ENCODE data around the gene SLC7A8.

The SLC7A8 gene

DNA sequence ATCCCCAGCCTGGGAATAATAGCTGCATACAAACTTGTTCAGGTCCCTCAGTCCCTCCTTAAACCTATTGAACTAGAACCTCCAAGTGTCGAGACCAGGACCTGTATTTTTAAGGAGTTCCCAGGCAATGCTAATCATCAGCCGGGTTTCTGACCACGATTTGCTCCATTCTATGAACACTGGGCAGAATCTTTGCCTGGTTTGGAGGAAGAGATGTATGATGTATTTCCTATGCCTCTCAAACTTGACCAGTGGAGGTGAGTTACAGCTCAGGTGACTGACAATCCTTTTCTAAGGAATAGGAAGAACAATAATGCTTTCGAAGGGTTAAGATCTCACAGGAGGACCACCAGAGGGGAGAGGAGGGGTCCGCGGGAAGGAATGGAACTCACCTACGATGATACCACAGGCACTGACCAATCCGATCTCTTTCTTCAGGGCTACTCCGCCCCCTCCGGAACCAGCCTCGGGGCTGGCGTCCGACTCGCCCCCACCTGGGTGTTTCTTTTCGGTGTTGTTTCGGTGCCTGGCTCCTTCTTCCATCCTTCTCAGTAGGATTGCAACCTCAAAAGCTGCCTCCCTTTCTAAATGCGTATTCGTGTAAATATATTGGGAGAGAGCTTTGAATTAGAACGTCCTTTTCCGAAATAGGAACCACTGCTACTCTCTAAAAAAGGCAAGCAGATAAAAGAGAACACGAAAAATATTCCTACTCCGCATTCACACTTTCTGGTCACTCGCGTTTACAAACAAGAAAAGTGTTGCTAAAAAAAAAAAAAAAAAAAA is 895 bp downstream of the SLC7A8 start:
- DNase-seq = peak; percentile 35

DNA sequence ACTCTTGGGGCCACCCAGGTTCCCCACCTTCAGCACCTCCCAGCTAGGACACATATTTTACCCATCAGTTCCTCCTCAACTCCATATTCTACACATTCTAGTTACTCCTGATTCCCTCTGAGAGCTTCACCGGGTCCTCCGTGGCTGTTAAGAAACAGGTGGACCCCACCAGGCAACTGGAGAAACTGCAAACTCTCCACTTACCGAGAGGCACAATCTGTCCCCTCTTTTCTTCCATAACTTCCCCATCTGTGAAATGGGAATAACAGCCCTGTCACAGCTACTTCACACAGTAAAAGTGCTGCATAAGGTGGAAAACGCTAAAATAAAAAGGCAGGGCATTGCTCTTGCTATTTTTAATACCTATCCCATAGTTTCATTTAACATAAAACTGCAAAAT is 1.5 kb downstream of the SLC7A8 start:
- DNase-seq = no peak

DNA sequence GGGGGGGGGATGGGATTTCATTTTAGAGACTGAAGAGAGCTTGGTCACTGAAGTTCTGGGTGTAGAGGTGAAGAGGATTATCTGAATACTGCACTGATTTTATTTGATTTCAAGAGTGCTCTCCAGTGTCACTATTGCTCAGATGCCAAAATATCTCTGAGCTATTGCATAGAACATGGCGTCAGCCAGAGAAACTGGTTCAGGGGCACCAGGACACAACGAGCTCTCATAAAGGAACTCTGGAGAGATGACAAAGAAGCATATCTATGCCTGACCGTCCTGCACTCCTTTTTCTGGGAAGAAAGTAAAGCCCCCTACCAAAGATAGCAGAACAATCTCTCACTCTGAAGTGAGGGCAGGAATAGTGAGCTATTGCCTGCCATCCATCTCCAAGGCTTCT is 2.0 kb downstream of the SLC7A8 start:
- no peak for DNase-seq

DNA sequence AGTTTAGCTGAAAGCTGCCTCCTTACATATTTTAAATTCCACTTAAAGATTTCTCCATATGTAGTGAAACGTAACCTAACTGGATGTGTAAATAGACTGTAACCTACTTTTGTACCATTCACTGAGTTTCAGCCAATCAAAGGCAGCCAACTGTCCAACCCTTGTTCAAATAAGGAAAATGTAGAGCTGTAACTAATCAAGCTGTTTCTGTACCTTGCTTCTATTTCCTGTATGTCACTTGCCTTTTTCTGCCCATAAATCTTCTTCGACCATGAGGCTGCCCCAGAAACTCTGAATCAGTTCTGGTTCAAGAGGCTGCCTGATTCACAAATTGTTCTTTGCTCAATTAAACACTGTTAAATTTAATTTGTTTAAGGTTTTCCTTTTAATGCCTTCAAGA is 6.3 kb downstream of the SLC7A8 start:
- DNase-seq = no peak

DNA sequence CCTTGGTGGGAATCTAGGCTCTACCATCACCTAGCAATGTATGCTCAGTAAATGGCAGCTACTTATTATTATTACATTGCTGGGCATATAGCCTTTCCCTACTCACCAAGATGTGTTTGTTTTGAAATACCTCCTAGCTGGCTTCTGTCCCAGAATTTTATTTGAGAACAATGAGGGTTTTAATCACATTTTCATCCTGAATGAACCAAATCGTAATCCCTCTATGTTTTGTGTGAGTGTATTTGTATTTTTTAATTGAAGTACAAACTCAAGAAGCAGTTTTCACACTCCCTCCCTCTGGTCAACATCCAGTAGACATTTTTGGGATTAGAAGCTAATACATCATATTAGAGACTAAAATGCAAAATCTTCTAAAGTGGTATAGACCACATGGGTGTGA is 7.6 kb downstream of the SLC7A8 start:
- no peak for DNase-seq

DNA sequence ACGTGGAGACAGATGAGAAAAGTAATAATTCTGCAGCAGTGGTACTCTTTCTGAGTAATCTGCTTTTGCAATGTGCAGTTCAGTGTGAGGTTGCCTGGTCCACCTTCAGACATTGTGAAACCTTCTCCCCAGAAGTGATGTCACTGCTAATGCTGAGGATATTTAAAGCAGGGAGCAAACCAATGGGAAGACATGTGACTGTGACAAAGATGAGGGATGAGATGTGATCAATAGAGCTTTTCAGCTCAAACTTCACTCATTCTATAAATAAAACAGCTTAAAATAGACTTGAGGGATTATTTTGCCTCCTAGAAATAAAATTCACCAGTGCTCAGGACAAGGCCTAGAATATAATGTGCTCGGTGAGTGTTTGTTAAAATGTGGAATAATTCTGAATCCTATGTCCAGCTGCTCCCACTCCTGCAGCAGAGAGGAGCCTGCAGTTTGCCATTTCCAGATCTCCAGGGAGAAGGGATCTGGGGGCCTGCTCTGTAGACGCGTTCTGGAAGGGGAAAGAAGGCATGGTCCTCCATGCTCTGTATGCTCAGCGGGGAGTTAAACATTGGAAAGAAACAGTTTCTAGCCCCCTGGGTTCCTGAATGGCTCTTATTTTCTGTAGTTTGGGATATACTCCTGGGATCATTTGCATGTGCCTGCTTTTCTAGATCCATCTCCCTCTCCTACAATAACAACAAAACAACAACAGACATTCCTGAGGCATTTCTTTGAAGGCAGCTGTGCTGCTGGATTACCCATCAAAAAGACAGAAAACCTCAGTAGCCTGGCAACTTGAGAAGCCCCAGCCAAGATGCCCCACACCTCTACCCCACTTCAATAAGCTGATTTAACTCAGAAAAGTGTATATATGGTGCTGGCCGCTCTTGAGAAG is 8.9 kb downstream of the SLC7A8 start:
- DNase-seq = no peak

DNA sequence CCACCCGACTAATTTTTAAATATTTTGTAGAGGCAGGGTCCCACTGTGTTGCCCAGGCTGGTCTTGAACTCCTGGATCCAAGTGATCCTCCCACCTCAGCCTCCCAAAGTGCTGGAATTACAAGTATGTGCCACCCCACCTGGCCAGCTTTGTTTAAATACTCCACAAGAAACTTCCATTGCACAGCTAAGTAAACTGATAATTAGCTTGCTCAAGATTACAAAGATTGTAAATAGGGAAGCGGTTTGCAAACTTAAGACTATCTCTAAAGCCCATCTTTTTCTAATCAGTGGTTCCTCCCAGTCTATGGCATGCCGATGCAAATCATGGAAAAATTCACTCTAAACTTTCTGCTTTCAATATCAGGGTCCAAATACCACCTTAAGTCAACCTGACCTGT is 9.7 kb downstream of the SLC7A8 start:
- DNase-seq = no peak

DNA sequence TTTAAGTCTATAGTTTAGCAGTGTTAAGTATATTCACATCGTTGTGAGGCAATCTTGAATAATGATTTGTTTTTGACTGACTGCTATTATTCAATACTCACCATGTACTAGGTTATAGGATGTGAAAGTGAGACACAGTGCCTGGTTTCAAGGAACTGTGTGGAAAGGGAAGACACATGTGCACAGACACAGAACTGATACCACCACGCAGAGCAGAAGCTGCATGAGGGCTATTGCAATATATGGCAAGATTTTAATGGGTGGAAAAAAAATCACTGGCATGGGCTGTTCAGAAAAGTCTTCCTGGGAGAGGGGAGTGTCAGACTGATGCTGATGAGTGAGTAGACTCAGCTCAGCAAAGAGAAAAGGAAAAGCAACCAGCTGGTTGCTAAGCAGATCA is 10.4 kb downstream of the SLC7A8 start:
- DNase-seq = no peak

DNA sequence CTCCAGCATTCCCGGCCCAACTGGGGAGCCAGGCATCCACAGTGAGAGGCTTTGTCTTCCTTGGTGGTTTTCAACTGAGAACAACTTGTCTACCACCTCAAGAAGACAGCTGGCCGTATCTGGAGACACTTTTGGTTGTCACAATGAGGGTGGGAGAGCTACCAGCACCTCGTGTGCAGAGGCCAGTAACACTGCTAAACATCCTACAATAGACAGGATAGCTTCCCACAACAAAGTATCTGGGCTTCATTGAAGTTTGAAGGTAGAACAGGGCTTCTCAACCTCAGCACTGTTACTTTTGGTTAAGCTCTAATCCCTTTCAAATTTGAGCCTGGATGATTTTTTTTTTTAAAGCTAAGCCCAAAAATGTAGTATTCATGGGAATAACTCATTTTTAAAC is 10.9 kb downstream of the SLC7A8 start:
- DNase-seq = no peak

DNA sequence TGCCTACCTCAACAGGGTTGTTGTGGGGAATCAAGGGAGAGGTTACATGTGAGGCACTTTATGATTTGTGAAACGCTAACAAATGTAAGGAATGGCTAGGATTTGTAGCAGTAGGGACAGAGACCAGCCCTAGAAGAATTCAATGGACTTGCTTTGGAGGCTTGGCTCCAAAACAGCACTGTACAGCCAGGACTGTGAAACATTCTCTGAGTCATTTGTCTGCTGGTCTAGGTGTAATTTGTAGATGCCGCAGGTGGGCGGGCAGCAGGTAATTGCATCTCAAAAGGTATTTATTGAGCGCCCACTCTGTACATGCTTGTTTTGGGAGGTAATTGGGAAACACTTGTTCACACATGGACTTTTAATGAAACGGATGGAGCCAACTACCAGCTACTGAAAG is 11.4 kb downstream of the SLC7A8 start:
- no peak for DNase-seq

DNA sequence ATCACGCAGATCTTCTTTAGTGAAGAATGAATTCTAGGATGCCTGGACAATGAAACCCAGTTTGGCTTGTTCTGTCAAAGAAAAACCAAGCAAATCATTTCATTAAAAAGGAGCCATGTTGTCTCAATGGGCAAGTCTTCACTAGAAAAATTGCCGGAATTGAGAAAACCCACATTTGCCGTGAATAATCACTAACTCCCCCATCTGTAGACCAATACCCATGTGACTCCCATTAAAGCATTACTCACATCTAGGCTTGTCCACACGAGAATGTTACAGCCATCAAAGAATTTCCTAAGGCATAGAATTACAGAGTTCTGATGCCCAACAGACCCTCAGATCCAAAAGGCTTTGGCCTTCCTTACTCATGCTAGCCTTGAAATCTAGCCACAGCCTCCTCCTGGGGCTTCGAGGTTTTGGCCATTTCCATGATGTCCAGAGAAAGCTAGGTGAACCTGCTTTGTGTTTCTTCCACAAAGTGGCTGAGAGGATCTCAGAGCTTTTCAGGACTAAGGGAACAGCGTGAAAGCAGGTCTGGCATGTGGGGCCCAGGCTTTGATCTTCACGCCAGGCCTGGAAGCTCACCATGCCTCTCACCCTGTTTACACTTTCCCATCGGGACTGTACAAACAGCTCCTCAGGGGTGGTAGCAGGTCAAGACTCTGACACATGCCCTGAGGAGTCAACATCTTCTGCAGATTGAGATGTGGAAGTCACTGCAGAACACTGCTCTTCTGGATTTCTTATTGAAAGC is 12.1 kb downstream of the SLC7A8 start:
- DNase-seq = no peak

DNA sequence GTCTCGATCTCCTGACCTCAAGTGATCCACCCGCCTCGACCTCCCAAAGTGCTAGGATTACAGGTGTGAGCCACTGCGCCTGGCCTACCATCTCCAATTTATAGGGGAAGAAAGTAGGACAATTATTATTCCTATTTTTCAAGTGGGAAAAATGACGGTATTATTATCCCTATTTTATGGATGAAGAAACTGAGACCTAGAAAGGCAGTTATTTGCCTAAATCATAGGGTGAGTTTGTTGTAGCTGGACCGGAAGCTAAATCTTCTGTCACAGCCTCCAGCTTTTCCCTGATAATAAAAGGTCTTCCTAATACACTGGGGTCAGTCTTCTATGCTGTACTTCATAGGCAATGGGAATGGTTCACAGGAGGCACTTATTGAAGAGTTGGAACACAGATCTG is 13.8 kb downstream of the SLC7A8 start:
- no peak for DNase-seq

DNA sequence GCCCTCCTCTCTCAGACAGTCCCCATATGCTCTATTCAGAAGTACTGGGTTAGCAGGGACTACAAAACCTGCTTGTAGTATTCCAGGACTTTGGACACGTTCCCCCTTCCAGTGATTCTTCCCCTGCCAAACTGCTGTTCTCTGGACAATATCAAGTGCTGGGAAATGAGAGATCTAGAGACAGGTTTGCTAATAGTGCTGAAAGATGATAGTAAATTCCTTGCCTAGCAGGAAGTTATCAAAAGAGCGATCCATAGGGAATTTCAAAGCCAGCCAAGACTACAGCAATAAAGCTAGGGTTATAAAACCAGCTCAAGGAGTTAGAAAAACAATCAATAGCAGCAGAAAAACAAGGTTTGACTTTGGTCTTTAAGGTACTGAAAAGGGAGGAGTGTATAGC is 15.2 kb downstream of the SLC7A8 start:
- DNase-seq = no peak

DNA sequence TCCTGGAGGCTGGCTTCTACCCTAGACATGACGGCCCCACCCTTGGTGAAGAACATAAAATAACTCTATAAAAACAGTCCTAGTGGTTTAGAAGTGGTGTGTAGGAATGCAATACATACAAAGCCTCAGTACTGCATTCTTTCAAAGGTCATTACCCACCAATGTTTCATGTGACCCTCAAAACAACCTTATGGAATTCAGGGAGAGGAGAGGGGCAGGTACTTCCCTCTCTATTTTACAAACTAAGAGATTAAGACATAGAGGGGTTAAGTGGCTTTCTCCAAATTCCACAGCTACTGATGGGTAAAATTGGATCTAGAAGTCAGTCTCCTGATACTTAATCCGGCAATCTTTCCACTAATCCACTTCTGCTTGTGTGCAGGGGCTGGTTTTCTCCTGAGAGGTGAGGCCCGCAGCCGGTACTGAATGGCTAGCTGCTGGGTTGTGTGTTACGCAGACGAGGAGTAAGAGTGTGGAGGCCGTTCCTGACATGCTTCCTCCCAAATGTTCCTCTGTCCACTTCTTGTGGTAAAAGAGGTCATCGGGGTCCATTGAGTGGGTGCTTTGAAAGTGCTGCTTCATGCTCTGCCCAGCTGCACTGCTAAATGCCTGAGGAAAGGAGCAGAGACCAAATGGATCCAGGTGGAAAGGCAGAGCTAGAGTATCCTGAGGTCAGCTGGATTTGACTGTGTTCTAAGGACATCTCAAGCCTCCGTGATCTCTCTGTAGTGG is 16.2 kb downstream of the SLC7A8 start:
- no peak for DNase-seq

DNA sequence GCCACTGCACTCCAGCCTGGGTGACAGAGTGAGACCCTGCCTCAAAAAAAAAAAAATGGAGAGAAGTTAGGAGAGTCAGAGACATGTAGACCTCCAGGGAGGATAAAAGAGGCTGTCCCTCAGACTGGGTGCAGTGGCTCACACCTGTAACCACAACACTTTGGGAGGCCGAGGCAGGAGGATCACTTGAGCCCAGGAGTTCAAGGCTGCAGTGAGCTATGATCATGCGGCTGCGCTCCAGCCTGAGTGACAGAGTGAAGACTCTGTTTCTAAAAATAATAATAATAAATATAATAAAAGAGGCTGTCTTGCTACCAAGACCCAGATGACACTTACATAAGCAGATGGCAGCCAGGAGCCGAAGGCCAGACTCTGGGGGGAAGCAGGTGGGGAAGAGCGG is 18.5 kb downstream of the SLC7A8 start:
- no peak for DNase-seq

DNA sequence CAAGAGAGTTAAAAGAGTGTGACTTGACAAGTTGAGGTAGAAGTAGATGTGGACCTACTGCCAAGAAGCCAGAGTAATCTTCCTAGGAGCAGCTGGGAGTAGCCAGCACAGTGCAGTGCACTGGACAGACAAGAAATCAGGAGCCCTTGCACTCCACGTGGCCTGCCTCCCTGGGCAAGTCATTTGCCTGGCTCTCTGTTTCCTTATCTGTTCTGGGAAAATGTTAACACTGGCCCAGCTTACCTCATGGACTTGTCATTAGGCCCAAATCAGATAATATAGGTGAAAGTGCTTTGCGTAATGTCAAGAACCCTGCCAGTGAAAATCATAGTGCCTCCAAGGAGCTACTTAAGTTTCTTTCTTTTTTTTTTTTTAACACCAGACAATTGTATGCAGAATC is 19.2 kb downstream of the SLC7A8 start:
- DNase-seq = no peak

DNA sequence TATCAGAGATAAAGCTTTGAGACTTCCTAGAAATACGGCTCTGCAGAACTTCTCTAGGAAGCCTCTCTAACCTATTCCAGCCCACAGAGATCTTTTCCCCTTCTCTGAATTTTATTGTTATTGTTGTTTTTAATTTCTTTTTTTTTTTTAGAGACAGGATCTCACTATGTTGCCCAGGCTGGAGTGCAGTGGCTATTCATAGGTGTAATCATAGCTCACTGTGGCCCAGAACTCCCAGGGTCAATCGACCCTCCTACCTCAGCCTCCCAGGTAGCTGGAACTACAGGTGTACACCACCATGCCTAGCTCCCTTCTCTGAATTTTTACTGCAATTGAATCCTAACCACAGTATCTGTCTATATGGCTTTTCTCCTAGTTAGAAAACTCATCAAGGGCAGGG is 19.6 kb downstream of the SLC7A8 start:
- DNase-seq = no peak

DNA sequence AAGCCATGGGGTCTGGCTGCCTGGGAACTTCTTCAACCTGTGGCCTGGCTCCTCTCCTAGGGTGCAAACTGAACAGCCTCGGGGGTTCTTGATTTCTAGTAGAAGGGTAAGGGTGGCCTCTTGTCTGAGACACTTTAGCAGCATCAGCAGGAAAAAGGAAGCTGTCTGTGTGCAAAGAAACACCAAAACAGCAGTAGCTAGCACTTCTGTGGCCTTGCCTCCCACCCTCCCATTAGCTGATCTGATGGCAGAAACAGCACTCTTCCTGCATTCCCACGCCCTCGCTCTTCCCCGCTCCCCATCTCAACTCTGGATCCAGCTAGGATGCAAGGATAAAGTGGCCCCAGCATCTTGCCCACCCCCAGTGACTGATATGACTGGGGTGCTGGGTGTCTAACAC is 20.7 kb downstream of the SLC7A8 start:
- DNase-seq = no peak

DNA sequence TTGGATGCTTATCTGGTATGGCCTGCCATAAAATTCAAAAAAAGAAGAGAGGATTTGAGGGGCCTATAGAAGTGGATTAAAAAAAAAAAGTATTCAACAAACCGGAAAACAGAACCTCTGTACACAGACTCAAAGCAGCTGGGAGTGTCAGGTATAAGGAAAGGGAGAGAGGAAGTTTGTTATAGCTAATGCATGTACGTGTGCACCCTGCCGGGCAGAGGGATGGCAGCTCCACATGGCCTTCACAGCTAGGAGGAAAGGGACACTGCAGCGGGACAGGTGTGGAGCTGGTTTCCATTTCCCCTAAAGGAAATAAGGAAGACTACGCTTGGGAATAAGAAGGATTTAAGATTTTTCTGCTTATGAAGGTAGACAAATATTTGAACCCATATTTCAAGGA is 21.5 kb downstream of the SLC7A8 start:
- DNase-seq = no peak

DNA sequence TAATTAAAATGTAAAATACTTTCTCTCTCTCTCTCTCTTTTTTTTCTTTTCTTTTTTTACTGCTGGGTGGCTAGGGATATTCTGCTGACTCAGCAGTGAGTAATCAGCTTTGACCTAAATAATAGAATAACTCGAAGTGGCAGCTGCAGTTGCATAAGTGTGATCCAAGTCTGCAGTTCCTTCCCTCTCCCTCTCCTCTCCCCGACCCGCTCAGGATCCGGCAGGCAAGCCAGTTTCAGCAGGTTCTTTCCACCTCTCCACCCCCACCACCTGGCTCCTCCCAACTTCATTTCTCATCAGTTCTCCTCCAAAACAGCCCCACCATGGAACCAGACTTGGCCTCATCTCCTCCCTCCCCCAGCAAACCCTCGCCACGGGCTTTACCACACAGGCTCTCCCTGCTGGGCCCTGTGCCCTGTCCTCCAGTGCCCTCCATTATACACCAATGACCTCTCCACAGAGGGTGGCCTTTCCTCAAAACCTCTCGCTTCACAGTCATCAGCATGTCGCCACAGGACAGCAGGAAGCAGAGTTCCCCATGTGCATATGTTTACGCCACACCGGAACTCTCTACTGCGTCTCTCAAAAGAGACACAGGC is 22.4 kb downstream of the SLC7A8 start:
- DNase-seq = no peak

DNA sequence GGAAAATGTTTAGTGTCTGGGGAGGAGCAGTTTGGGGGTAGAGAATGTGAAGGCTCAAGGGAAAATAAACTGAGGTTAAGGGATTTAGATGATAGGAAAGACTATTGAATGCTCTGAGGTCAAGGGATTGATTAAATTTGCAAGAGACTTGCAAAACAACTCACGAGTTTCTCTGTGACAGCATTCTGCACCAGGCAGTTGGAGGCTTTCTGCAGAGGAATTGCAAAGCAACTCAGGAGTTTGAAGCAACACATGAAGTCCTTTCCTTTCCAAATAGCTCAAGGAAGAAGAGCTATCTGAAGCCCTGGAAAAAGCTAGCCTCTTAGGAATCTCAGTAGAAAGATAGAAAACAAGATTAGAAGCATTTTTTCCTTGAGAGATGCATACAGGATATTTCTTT is 23.9 kb downstream of the SLC7A8 start:
- no peak for DNase-seq

DNA sequence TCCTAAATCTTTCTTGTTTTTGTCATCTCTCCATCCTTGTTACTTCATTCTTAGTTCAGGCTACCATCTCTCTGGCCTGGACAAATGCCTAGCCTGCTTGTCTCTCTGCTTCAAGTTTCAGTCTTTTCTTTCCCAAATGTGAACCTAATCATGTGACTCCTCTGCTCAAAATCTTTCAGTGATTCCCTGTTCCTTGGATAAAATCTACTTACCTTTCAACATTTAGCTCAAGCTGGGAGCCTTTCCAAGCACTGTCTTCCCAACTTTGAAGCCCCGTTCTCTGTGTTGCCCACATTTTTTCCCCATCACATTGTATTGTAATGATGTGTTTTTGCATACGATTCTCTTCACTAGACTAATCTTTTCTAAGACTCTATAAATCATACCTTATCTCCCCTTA is 24.7 kb downstream of the SLC7A8 start:
- DNase-seq = no peak
